DOHH2 (cell line): ENCODE data around the gene ERFL.

ENCODE experiments used
- CTCF ChIP-seq: fragments of 200-600 bp; sonication (generic); IDR thresholded peaks from one replicate; pipeline ENCODE4 v1.5.1; 2014; ENCODE audit warnings: antibody characterized with exemption, mild to moderate bottlenecking, low read depth, low read length; ENCODE audit not compliant: poor library complexity, severe bottlenecking
- EZH2phosphoT487 ChIP-seq: fragments of 200-600 bp; sonication (generic); IDR thresholded peaks from 2 replicates; pipeline ENCODE4 v1.6.1; 2017; ENCODE audit warnings: borderline replicate concordance, mild to moderate bottlenecking, antibody characterized with exemption, low read length, moderate library complexity, mixed read lengths

- no peak for TF ChIP-seq CTCF
- TF ChIP-seq EZH2phosphoT487 = no peak
These were observed 64.9 kb downstream of the ERFL start for GRCh38 chr19:41863209-41863931.
